GM23338 (cell line): Measurements from ENCODE around the gene SYT11. TPM values are rescaled to one million over a fixed set of nuclear protein-coding genes. Genes with fewer than 3 reads are reported as not detected.
A peak's percentile ranks its signal among the peaks of the same experiment; 100 is the strongest.

Source experiments
- ATAC-seq: fragments of 200-7000 bp; cut with Tn5 transposase; 3 replicates; pipeline ENCODE4 v1.9.1; 2020
- DNase-seq: peaks from one replicate; pipeline ENCODE4 v3.0.0-alpha.2; 2015; ENCODE audit warnings: low spot score
- H2AFZ ChIP-seq: fragments of 200-600 bp; sonication (generic); 2 replicates; pipeline ENCODE4 v1.8.0; 2016; ENCODE audit warnings: antibody characterized with exemption, mild to moderate bottlenecking, moderate library complexity
- H3F3A ChIP-seq: fragments of 200-600 bp; sonication (generic); replicated peaks from 2 replicates; pipeline ENCODE4 v1.8.0; 2017; ENCODE audit warnings: antibody characterized with exemption, mixed run types, low read depth
- H3K27ac ChIP-seq: fragments of 200-600 bp; sonication (generic); 2 replicates; pipeline ENCODE4 v1.6.1; 2016; ENCODE audit warnings: low read depth
- H3K27me3 ChIP-seq: fragments of 200-600 bp; sonication (generic); 2 replicates; pipeline ENCODE4 v1.8.0; 2016; ENCODE audit warnings: mild to moderate bottlenecking, mixed run types, moderate library complexity; ENCODE audit not compliant: insufficient read depth
- H3K36me3 ChIP-seq: fragments of 200-600 bp; sonication (generic); 2 replicates; pipeline ENCODE4 v1.8.0; 2016; ENCODE audit warnings: mild to moderate bottlenecking; ENCODE audit not compliant: insufficient read depth
- H3K4me1 ChIP-seq: fragments of 200-600 bp; sonication (generic); 2 replicates; pipeline ENCODE4 v1.8.0; 2016; ENCODE audit warnings: mild to moderate bottlenecking, moderate library complexity; ENCODE audit not compliant: insufficient read depth
- H3K4me2 ChIP-seq: fragments of 200-600 bp; sonication (generic); 2 replicates; pipeline ENCODE4 v1.7.1; 2017; ENCODE audit warnings: mixed run types
- H3K4me3 ChIP-seq: fragments of 200-600 bp; sonication (generic); 2 replicates; pipeline ENCODE4 v1.6.1; 2016; ENCODE audit warnings: mixed run types
- H3K79me2 ChIP-seq: fragments of 200-600 bp; sonication (generic); replicated peaks from 2 replicates; pipeline ENCODE4 v1.8.0; 2017; ENCODE audit warnings: mild to moderate bottlenecking; ENCODE audit not compliant: insufficient read depth
- H3K9me2 ChIP-seq: fragments of 200-600 bp; sonication (generic); 2 replicates; pipeline ENCODE4 v1.8.0; 2017; ENCODE audit not compliant: insufficient read depth
- H4K20me1 ChIP-seq: fragments of 200-600 bp; sonication (generic); replicated peaks from 2 replicates; pipeline ENCODE4 v1.8.0; 2017; ENCODE audit warnings: mild to moderate bottlenecking; ENCODE audit not compliant: insufficient read depth
- H3K27ac Mint-ChIP-seq: 2 replicates; pipeline ENCODE4 v1.8.0; 2020; ENCODE audit warnings: inconsistent platforms, mild to moderate bottlenecking, moderate library complexity, mixed read lengths
- H3K27me3 Mint-ChIP-seq: 3 replicates; pipeline ENCODE4 v1.8.0; 2022; ENCODE audit warnings: low read depth, mild to moderate bottlenecking, moderate library complexity, mixed read lengths, inconsistent platforms; ENCODE audit not compliant: insufficient read depth, poor library complexity
- H3K36me3 Mint-ChIP-seq: 3 replicates; pipeline ENCODE4 v1.8.0; 2021; ENCODE audit warnings: low read depth, mild to moderate bottlenecking, inconsistent platforms, moderate library complexity, mixed read lengths
- H3K4me1 Mint-ChIP-seq: 3 replicates; pipeline ENCODE4 v1.8.0; 2020; ENCODE audit warnings: mild to moderate bottlenecking, inconsistent platforms, mixed read lengths
- H3K4me3 Mint-ChIP-seq: 3 replicates; pipeline ENCODE4 v1.8.0; 2021; ENCODE audit warnings: moderate library complexity, mild to moderate bottlenecking, inconsistent platforms, mixed read lengths
- H3K9me3 Mint-ChIP-seq: 3 replicates; pipeline ENCODE4 v1.8.0; 2020; ENCODE audit warnings: moderate library complexity, mild to moderate bottlenecking, inconsistent platforms, mixed read lengths
- CREB1 ChIP-seq: fragments of 250-450 bp; sonication (Bioruptor Pico); IDR thresholded peaks from 2 replicates; pipeline ENCODE4 v1.5.0; 2020; ENCODE audit warnings: low read depth, mild to moderate bottlenecking, moderate library complexity
- ETS1 ChIP-seq: IDR thresholded peaks from 2 replicates; pipeline ENCODE4 v1.6.1; 2016; ENCODE audit warnings: antibody characterized with exemption
- EZH2 ChIP-seq: fragments of 200-600 bp; sonication (generic); IDR thresholded peaks from one replicate; pipeline ENCODE4 v1.8.0; 2017; ENCODE audit warnings: antibody characterized with exemption, mild to moderate bottlenecking, low read depth; ENCODE audit not compliant: unreplicated experiment
- EZH2phosphoT487 ChIP-seq: fragments of 200-600 bp; sonication (generic); IDR thresholded peaks from one replicate; pipeline ENCODE4 v1.8.1; 2018; ENCODE audit warnings: antibody characterized with exemption; ENCODE audit not compliant: unreplicated experiment
- NANOG ChIP-seq: IDR thresholded peaks from 2 replicates; pipeline ENCODE4 v1.6.1; 2016; ENCODE audit warnings: antibody characterized with exemption, borderline replicate concordance
- POLR2AphosphoS5 ChIP-seq: IDR thresholded peaks from 2 replicates; pipeline ENCODE4 v1.6.1; 2016; ENCODE audit warnings: antibody characterized with exemption, low read depth
- STAT1 ChIP-seq: IDR thresholded peaks from one replicate; pipeline ENCODE4 v1.6.1; 2016; ENCODE audit warnings: antibody characterized with exemption; ENCODE audit not compliant: unreplicated experiment
- ZNF114 ChIP-seq: fragments of 250-450 bp; sonication (Bioruptor Pico); IDR thresholded peaks from 2 replicates; pipeline ENCODE4 v1.5.0; 2020; ENCODE audit warnings: mild to moderate bottlenecking, moderate library complexity
- polyA plus RNA-seq: library from polyadenylated mRNA; unstranded; fragments of >200 nt; fragmentation: Nextera tagmentation; extraction: Ambion mirVana; gene quantifications from 2 replicates; pipeline ENCODE4 v1.2.1, GENCODE V29; 2016
- total RNA-seq: library from RNA; depleted of rRNA; stranded (reverse); fragments of >200 nt; shearing (Covaris generic); gene quantifications from 2 replicates; pipeline ENCODE4 v1.2.3, GENCODE V29; 2014
- TF ChIP-seq, protein P1 (sequence below): IDR thresholded peaks from one replicate; pipeline ENCODE4 v1.6.1; 2018; ENCODE audit warnings: antibody characterized with exemption; ENCODE audit not compliant: unreplicated experiment
- TF ChIP-seq, protein P2 (sequence below), 2 experiments: fragments of 200-600 bp in 1 of 2; sonication (generic) in 1 of 2; conservative IDR thresholded peaks; 2 replicates each; pipeline versions ENCODE4 v1.5.1 to v1.6.1; 2016 to 2017; ENCODE audit warnings: antibody characterized with exemption in 2 of 2, low read depth in 2 of 2, mild to moderate bottlenecking in 2 of 2, moderate library complexity in 1 of 2
- TF ChIP-seq, protein P3 (sequence below): fragments of 250-450 bp; sonication (Bioruptor Pico); IDR thresholded peaks from 2 replicates; pipeline ENCODE4 v1.5.0; 2020; ENCODE audit warnings: mild to moderate bottlenecking, moderate library complexity

Gene SYT11
- total and polyA plus RNA-seq, 2 experiments from 2014 or later, result 3.9 to 15.9 TPM

- TF ChIP-seq, protein P1, sequence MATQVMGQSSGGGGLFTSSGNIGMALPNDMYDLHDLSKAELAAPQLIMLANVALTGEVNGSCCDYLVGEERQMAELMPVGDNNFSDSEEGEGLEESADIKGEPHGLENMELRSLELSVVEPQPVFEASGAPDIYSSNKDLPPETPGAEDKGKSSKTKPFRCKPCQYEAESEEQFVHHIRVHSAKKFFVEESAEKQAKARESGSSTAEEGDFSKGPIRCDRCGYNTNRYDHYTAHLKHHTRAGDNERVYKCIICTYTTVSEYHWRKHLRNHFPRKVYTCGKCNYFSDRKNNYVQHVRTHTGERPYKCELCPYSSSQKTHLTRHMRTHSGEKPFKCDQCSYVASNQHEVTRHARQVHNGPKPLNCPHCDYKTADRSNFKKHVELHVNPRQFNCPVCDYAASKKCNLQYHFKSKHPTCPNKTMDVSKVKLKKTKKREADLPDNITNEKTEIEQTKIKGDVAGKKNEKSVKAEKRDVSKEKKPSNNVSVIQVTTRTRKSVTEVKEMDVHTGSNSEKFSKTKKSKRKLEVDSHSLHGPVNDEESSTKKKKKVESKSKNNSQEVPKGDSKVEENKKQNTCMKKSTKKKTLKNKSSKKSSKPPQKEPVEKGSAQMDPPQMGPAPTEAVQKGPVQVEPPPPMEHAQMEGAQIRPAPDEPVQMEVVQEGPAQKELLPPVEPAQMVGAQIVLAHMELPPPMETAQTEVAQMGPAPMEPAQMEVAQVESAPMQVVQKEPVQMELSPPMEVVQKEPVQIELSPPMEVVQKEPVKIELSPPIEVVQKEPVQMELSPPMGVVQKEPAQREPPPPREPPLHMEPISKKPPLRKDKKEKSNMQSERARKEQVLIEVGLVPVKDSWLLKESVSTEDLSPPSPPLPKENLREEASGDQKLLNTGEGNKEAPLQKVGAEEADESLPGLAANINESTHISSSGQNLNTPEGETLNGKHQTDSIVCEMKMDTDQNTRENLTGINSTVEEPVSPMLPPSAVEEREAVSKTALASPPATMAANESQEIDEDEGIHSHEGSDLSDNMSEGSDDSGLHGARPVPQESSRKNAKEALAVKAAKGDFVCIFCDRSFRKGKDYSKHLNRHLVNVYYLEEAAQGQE, result no peak
- TF ChIP-seq, protein P2, sequence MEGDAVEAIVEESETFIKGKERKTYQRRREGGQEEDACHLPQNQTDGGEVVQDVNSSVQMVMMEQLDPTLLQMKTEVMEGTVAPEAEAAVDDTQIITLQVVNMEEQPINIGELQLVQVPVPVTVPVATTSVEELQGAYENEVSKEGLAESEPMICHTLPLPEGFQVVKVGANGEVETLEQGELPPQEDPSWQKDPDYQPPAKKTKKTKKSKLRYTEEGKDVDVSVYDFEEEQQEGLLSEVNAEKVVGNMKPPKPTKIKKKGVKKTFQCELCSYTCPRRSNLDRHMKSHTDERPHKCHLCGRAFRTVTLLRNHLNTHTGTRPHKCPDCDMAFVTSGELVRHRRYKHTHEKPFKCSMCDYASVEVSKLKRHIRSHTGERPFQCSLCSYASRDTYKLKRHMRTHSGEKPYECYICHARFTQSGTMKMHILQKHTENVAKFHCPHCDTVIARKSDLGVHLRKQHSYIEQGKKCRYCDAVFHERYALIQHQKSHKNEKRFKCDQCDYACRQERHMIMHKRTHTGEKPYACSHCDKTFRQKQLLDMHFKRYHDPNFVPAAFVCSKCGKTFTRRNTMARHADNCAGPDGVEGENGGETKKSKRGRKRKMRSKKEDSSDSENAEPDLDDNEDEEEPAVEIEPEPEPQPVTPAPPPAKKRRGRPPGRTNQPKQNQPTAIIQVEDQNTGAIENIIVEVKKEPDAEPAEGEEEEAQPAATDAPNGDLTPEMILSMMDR (conservative IDR thresholded peaks at IDR 0.05; ENCODE audit: low read depth in 2 of 2), result no peak
- no peak for TF ChIP-seq EZH2
- no peak for TF ChIP-seq EZH2phosphoT487
- TF ChIP-seq NANOG, result no peak
Observed at GRCh38 chr1:155892796-155893195, 33.4 kb downstream of the SYT11 start (continued).

DNA sequence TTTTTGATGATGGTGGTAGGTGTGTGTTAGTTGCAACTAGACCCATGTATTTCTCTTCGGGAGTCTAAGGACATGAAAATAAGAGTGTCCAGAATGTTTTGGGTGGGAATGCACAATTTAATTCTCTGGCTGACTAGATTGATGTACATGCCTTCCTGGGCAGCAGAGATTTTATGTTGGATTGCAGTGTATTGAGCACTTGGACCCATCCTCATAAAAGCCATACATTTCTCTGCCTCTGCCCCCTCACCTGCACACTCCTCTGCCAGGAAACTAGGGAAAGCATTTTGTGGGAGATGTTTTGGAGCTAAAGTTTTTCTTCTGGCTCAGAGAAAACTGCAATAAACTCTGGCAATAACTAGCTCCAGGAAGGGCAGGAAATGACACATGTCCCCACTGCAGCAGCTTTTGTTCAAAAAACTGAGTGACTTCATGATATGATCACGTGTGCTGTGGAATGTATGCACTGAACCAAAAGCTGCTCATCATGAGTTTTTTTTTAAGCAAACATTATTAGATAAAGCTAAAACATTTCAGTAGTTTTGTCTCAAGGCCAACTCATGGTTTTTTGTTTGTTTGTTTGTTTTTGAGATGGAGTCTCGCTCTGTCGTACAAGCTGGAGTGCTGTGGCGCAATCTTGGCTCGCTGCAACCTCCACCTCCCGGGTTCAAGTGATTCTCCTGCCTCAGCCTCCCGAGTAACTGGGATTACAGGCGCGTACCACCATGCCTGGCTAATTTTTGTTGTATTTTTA, 34.2 kb downstream of the SYT11 start:
- H3K4me2 ChIP-seq, result no peak overlapping the region
- no peak overlapping the region for H3K27ac Mint-ChIP-seq
- TF ChIP-seq CREB1, result no peak
- TF ChIP-seq ETS1, result no peak
- no peak for TF ChIP-seq NANOG
- no peak for TF ChIP-seq ZNF114 (CRISPR knock-in tag)
- TF ChIP-seq STAT1, result no peak
- no peak for TF ChIP-seq POLR2AphosphoS5
- TF ChIP-seq, protein P3, sequence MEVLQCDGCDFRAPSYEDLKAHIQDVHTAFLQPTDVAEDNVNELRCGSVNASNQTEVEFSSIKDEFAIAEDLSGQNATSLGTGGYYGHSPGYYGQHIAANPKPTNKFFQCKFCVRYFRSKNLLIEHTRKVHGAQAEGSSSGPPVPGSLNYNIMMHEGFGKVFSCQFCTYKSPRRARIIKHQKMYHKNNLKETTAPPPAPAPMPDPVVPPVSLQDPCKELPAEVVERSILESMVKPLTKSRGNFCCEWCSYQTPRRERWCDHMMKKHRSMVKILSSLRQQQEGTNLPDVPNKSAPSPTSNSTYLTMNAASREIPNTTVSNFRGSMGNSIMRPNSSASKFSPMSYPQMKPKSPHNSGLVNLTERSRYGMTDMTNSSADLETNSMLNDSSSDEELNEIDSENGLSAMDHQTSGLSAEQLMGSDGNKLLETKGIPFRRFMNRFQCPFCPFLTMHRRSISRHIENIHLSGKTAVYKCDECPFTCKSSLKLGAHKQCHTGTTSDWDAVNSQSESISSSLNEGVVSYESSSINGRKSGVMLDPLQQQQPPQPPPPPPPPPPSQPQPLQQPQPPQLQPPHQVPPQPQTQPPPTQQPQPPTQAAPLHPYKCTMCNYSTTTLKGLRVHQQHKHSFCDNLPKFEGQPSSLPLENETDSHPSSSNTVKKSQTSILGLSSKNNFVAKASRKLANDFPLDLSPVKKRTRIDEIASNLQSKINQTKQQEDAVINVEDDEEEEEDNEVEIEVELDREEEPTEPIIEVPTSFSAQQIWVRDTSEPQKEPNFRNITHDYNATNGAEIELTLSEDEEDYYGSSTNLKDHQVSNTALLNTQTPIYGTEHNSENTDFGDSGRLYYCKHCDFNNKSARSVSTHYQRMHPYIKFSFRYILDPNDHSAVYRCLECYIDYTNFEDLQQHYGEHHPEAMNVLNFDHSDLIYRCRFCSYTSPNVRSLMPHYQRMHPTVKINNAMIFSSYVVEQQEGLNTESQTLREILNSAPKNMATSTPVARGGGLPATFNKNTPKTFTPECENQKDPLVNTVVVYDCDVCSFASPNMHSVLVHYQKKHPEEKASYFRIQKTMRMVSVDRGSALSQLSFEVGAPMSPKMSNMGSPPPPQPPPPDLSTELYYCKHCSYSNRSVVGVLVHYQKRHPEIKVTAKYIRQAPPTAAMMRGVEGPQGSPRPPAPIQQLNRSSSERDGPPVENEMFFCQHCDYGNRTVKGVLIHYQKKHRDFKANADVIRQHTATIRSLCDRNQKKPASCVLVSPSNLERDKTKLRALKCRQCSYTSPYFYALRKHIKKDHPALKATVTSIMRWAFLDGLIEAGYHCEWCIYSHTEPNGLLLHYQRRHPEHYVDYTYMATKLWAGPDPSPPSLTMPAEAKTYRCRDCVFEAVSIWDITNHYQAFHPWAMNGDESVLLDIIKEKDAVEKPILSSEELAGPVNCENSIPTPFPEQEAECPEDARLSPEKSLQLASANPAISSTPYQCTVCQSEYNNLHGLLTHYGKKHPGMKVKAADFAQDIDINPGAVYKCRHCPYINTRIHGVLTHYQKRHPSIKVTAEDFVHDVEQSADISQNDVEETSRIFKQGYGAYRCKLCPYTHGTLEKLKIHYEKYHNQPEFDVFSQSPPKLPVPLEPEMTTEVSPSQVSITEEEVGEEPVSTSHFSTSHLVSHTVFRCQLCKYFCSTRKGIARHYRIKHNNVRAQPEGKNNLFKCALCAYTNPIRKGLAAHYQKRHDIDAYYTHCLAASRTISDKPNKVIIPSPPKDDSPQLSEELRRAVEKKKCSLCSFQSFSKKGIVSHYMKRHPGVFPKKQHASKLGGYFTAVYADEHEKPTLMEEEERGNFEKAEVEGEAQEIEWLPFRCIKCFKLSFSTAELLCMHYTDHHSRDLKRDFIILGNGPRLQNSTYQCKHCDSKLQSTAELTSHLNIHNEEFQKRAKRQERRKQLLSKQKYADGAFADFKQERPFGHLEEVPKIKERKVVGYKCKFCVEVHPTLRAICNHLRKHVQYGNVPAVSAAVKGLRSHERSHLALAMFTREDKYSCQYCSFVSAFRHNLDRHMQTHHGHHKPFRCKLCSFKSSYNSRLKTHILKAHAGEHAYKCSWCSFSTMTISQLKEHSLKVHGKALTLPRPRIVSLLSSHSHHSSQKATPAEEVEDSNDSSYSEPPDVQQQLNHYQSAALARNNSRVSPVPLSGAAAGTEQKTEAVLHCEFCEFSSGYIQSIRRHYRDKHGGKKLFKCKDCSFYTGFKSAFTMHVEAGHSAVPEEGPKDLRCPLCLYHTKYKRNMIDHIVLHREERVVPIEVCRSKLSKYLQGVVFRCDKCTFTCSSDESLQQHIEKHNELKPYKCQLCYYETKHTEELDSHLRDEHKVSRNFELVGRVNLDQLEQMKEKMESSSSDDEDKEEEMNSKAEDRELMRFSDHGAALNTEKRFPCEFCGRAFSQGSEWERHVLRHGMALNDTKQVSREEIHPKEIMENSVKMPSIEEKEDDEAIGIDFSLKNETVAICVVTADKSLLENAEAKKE (CRISPR knock-in tag), result no peak

More for the DNA sequence above, 34.2 kb downstream of the SYT11 start:
- Mint-ChIP-seq H3K27me3 (no peaks in the 10 kb centered on the region), H3K36me3 (peaks cover 19% of the 10 kb centered on the region; the same call in 2 of the 3 replicates), H3K4me1 (no peaks in the 10 kb centered on the region), H3K4me3 (no peak overlapping the region), H3K9me3 (no peaks in the 10 kb centered on the region)
- DNase-seq (no peak), ATAC-seq (no peak)
- Histone ChIP-seq H3K79me2 (no peaks in the 10 kb centered on the region), H4K20me1 (no peaks in the 10 kb centered on the region), H3F3A (no peaks in the 10 kb centered on the region; the same call in 1 of the 2 replicates), H3K36me3 (no peaks in the 10 kb centered on the region), H2AFZ (no peak overlapping the region), H3K4me3 (no peak overlapping the region), H3K9me2 (no peaks in the 10 kb centered on the region), H3K4me1 (no peaks in the 10 kb centered on the region), H3K27ac (0 out of 2 replicates have a peak overlapping the region, but pooled peaks have one; percentile 45), H3K27me3 (no peaks in the 10 kb centered on the region)
